Measurements from ENCODE around the gene FNBP1L.
"Not testable (repeated sequence)": the region's sequence is repeated elsewhere in the genome, so short reads cannot be mapped to it uniquely, and the experiment has no call there.

- not testable (repeated sequence) for TF ChIP-seq EZH2 (IDR thresholded peaks at IDR 0.05; ENCODE audit: insufficient read depth, poor library complexity, severe bottlenecking); EZH2phosphoT487 (IDR thresholded peaks at IDR 0.05; ENCODE audit: insufficient read depth, low read depth)
Observed at GRCh38 chr1:93481899-93482298, 34.0 kb downstream of the FNBP1L start.

Measured in GM23248 (cell line).